Vagina (tissue), 2 donors: ENCODE results near the gene ATXN1.

ENCODE experiments used
- CTCF ChIP-seq, 3 experiments: fragments of 450-650 bp in 2 of 3; fragments of 200-600 bp in 1 of 3; sonication (generic) in 1 of 3; IDR thresholded peaks; one replicate each; pipeline ENCODE4 v1.5.1; 2017 to 2019; ENCODE audit warnings: antibody characterized with exemption in 3 of 3, mild to moderate bottlenecking in 2 of 3, moderate library complexity in 2 of 3
- POLR2A ChIP-seq, 2 donors: fragments of 450-650 bp; IDR thresholded peaks; one replicate each; pipeline ENCODE4 v1.6.1; 2017; ENCODE audit warnings: antibody characterized with exemption in 2 of 2, mild to moderate bottlenecking in 2 of 2, moderate library complexity in 2 of 2

GRCh38 chr6:16768477-16768830, 7.2 kb upstream of the ATXN1 start:
- TF ChIP-seq CTCF (IDR thresholded peaks at IDR 0.05) (no peak), POLR2A (IDR thresholded peaks at IDR 0.05) (no peak)
